Nephron progenitor cell (in vitro differentiated cells): ENCODE results near the gene PLCB4.

Experiments used
- DNase-seq: peaks from one replicate; pipeline ENCODE4 v3.0.0; 2021
- H3K27ac Mint-ChIP-seq: 2 replicates; pipeline ENCODE4 v1.8.0; 2021; ENCODE audit warnings: mild to moderate bottlenecking, moderate library complexity, mixed read lengths
- H3K27me3 Mint-ChIP-seq: 2 replicates; pipeline ENCODE4 v1.8.0; 2021; ENCODE audit warnings: mild to moderate bottlenecking, low read depth, mixed read lengths; ENCODE audit not compliant: poor library complexity
- H3K36me3 Mint-ChIP-seq: 2 replicates; pipeline ENCODE4 v1.8.0; 2021; ENCODE audit warnings: low read depth, mixed read lengths
- H3K4me1 Mint-ChIP-seq: 2 replicates; pipeline ENCODE4 v1.8.0; 2021; ENCODE audit warnings: mixed read lengths
- H3K4me3 Mint-ChIP-seq: 2 replicates; pipeline ENCODE4 v1.8.0; 2021; ENCODE audit warnings: mild to moderate bottlenecking, moderate library complexity, mixed read lengths
- H3K9me3 Mint-ChIP-seq: 2 replicates; pipeline ENCODE4 v1.8.0; 2021; ENCODE audit warnings: mild to moderate bottlenecking, moderate library complexity, mixed read lengths
- TF ChIP-seq, protein P1 (sequence below): fragments of 200-600 bp; sonication (generic); IDR thresholded peaks from 2 replicates; pipeline ENCODE4 v1.5.0; 2021; ENCODE audit warnings: antibody characterized with exemption

The PLCB4 gene

DNA sequence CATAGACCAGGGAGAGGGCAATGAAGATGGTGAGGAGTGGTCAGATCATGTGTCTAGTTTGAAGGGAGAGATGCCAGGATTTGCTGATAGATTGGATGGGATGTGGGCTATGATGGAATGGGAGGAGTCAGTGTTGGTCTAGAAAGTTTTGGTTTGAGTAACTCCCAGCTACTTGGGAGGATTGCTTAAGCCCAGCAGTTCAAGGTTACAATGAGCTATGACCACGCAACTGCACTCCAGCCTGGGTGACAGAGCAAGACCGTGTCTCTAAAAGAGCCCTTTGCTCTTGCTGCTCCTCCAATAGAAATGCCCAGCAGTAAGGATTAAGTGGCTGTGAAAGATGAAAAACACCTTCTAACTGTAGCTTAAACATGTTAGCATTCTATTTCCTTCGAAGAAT is 427.3 kb downstream of the PLCB4 start:
- Mint-ChIP-seq H3K4me3 (no peak overlapping the region), H3K9me3 (no peaks in the 10 kb centered on the region), H3K36me3 (no peaks in the 10 kb centered on the region), H3K4me1 (no peaks in the 10 kb centered on the region), H3K27ac (no peak overlapping the region), H3K27me3 (peaks cover 13% of the 10 kb centered on the region)
- DNase-seq: no peak
- TF ChIP-seq, protein P1, sequence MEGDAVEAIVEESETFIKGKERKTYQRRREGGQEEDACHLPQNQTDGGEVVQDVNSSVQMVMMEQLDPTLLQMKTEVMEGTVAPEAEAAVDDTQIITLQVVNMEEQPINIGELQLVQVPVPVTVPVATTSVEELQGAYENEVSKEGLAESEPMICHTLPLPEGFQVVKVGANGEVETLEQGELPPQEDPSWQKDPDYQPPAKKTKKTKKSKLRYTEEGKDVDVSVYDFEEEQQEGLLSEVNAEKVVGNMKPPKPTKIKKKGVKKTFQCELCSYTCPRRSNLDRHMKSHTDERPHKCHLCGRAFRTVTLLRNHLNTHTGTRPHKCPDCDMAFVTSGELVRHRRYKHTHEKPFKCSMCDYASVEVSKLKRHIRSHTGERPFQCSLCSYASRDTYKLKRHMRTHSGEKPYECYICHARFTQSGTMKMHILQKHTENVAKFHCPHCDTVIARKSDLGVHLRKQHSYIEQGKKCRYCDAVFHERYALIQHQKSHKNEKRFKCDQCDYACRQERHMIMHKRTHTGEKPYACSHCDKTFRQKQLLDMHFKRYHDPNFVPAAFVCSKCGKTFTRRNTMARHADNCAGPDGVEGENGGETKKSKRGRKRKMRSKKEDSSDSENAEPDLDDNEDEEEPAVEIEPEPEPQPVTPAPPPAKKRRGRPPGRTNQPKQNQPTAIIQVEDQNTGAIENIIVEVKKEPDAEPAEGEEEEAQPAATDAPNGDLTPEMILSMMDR: no peak

DNA sequence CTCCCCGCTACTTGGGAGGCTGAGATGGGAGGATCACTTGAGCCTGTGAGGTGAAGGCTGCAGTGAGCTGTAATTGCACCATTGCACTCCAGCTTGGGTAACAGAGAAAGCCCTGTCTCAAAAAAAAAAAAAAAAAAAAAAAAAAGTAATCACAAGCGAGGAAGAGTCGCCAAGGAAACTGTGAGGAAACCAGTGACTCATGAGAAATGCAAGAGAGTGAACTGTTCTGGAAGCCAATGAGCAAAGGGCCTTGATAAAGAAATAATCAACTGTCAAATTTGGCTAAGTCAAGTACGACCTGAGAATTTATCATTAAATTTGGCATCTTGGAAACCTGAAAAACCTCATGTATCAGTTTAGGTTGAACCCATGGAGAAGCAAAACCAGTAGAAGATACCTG is 429.4 kb downstream of the PLCB4 start:
- Mint-ChIP-seq H3K27ac (no peak overlapping the region), H3K27me3 (peaks cover 26% of the 10 kb centered on the region), H3K9me3 (no peaks in the 10 kb centered on the region), H3K4me1 (no peaks in the 10 kb centered on the region), H3K4me3 (no peak overlapping the region), H3K36me3 (no peaks in the 10 kb centered on the region)
- DNase-seq: no peak
- TF ChIP-seq, protein P1: no peak

DNA sequence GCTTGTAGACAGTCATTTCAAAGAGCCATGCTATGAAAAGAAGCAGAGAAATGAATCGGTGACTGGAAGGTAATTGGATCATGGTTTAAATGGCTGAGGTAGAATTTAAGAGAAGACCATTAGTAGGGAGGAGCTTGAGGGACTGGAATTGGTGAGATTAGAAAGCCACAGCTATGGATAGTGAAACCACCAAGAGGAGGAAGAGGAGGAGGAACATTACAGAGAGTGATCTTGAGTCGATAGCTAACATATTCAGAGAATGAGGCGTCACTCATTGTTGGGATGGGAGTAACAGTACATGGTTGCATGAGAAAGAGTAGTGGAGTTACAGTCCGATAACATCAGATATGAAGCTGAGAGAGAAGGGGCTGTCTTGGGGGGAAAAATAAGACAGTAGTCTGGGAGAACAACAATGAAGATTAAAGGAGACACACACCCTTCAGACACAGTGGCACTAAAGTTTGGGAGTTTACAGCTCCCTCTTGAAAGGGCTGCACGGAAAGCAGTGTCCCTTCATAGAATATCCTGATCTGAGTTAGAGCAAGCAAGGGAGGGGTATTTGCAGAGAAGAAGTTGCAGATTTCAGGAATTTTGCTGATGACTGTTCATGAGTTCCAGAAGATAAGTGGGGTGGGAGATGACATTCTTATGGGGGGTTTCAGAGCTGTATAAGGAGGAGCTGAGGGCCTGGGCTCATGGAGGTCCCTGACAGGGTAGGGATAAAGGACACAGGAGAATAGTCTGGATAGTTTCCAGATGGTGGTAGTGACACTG is 430.4 kb downstream of the PLCB4 start:
- H3K27me3 Mint-ChIP-seq: peaks cover 31% of the 10 kb centered on the region
- H3K36me3 Mint-ChIP-seq: no peaks in the 10 kb centered on the region
- no peak overlapping the region for H3K4me3 Mint-ChIP-seq
- no peaks in the 10 kb centered on the region for H3K4me1 Mint-ChIP-seq
- H3K9me3 Mint-ChIP-seq: no peaks in the 10 kb centered on the region
- TF ChIP-seq, protein P1: no peak
- no peak overlapping the region for H3K27ac Mint-ChIP-seq
- DNase-seq: no peak

DNA sequence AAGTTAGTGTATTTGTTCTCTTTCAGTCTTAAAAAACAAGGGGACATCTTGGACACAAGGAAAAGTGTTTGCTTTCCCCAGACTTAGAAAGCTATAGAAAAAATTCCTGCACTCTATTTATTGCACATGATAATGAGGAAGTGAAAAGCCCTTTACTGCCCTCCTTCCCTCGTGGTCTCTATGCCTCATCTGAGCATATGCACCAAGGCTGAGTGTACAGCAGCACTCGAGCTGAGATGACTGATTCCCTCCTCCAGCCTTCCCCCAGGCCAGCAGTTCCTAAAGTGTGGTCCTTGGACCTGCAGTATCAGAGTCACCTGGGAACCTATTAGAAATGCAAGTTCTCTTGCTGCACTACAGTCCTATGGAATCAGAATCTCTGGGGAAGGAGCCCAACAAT is 431.2 kb downstream of the PLCB4 start:
- Mint-ChIP-seq H3K4me3 (no peak overlapping the region), H3K27me3 (peaks cover 35% of the 10 kb centered on the region), H3K36me3 (no peaks in the 10 kb centered on the region), H3K9me3 (no peaks in the 10 kb centered on the region), H3K4me1 (no peaks in the 10 kb centered on the region), H3K27ac (no peak overlapping the region)
- DNase-seq: no peak
- TF ChIP-seq, protein P1: no peak

DNA sequence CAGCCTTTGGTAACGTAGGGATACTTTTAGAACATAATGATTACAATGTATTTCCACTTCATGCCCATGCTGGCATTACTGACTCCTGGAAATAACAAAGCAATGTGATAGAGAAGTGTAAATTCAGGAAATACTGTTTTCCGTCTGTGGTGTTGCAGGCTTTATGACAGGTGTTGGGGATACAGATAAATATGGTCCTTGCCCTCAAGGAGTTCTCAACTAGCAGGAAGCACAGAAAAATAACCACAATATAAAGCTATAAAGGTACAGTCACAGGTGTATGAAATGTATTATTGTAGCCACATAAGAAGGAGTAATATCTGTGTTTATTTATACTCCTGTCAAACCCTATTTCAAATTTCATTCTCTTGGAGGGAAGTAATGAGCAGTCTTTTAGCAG is 432.6 kb downstream of the PLCB4 start:
- H3K4me1 Mint-ChIP-seq: no peaks in the 10 kb centered on the region
- no peak overlapping the region for H3K27ac Mint-ChIP-seq
- DNase-seq: no peak
- no peaks in the 10 kb centered on the region for H3K36me3 Mint-ChIP-seq
- H3K27me3 Mint-ChIP-seq: peaks cover 42% of the 10 kb centered on the region
- no peak overlapping the region for H3K4me3 Mint-ChIP-seq
- TF ChIP-seq, protein P1: no peak
- H3K9me3 Mint-ChIP-seq: no peaks in the 10 kb centered on the region
